GM18951 (cell line): ENCODE results near the gene PIEZO1.

Experiments
- POLR2A ChIP-seq: IDR thresholded peaks from 4 replicates; pipeline ENCODE4 v1.6.1; 2011; ENCODE audit warnings: mild to moderate bottlenecking; ENCODE audit not compliant: insufficient read length, insufficient read depth; ENCODE audit errors: extremely low read depth
- in situ Hi-C: fragments of 300-500 bp; cut with MboI; formaldehyde crosslinking; loops from one replicate; pipeline ENCODE4 v1.12.0; 2022; ENCODE audit warnings: low sequenced_read_pairs, mixed read lengths, inconsistent platforms; ENCODE audit not compliant: unreplicated experiment

Gene PIEZO1

GRCh38 chr16:88688013-88688778 lies 96.8 kb downstream of the PIEZO1 start:
- in situ Hi-C loops: no loop called here
- TF ChIP-seq POLR2A: no peak

- TF ChIP-seq POLR2A: no peak
- in situ Hi-C loops: no loop called here
Observed at GRCh38 chr16:88687676-88688012, 97.4 kb downstream of the PIEZO1 start.

GRCh38 chr16:88687254-88687576 lies 97.8 kb downstream of the PIEZO1 start:
- no peak for TF ChIP-seq POLR2A
- in situ Hi-C loops: no loop called here

- no peak for TF ChIP-seq POLR2A
- in situ Hi-C loops: no loop called here
Observed at GRCh38 chr16:88686439-88687253, 98.4 kb downstream of the PIEZO1 start, which contains the start of gene SNAI3. Gene SNAI3, minus strand, starts transcription at chr16:88686507. Its CDS starts 101 bp downstream, at chr16:88686406.

- in situ Hi-C loops: no loop called here
- no peak for TF ChIP-seq POLR2A
Observed at GRCh38 chr16:88686062-88686438, 99.0 kb downstream of the PIEZO1 start.

- no peak for TF ChIP-seq POLR2A
- in situ Hi-C loops: no loop called here
Observed at GRCh38 chr16:88685156-88686061, 99.6 kb downstream of the PIEZO1 start.

- in situ Hi-C loops: no loop called here
Observed at GRCh38 chr16:88684569-88685155, 100.4 kb downstream of the PIEZO1 start.

GRCh38 chr16:88681709-88682451 lies 103.1 kb downstream of the PIEZO1 start:
- peak; percentile 68 for TF ChIP-seq POLR2A
- in situ Hi-C loops: no loop called here

More at GRCh38 chr16:88684569-88685155, 100.4 kb downstream of the PIEZO1 start:
- no peak for TF ChIP-seq POLR2A

- no peak for TF ChIP-seq POLR2A
- in situ Hi-C loops: no loop called here
Observed at GRCh38 chr16:88681084-88681680, 103.8 kb downstream of the PIEZO1 start.

- in situ Hi-C loops: no loop called here
- no peak for TF ChIP-seq POLR2A
Observed at GRCh38 chr16:88680554-88681083, 104.4 kb downstream of the PIEZO1 start.

- no peak for TF ChIP-seq POLR2A
Observed at GRCh38 chr16:88678224-88678979, 106.6 kb downstream of the PIEZO1 start.

GRCh38 chr16:88677721-88678120 lies 107.3 kb downstream of the PIEZO1 start:
- no peak for TF ChIP-seq POLR2A
- in situ Hi-C loops: no loop called here

More at GRCh38 chr16:88678224-88678979, 106.6 kb downstream of the PIEZO1 start:
- in situ Hi-C loops: no loop called here
